Upper lobe of right lung (tissue), 1 donor: Measurements from ENCODE around the gene LHFPL6. TPM values are rescaled to one million over a fixed set of nuclear protein-coding genes. Genes with fewer than 3 reads are reported as not detected.

Source experiments
- ATAC-seq: fragments of 200-7000 bp; cut with Tn5 transposase; one replicate; pipeline ENCODE4 v1.9.1; 2020; ENCODE audit warnings: mild to moderate bottlenecking, moderate library complexity
- DNase-seq: peaks from one replicate; pipeline ENCODE4 v3.0.0-alpha.2; 2020
- H3K27ac ChIP-seq: fragments of 200-600 bp; one replicate; pipeline ENCODE4 v1.8.0; 2022
- H3K27me3 ChIP-seq: fragments of 200-600 bp; one replicate; pipeline ENCODE4 v1.8.0; 2022; ENCODE audit warnings: mild to moderate bottlenecking
- H3K36me3 ChIP-seq: fragments of 200-600 bp; one replicate; pipeline ENCODE4 v1.8.0; 2022
- H3K4me1 ChIP-seq: fragments of 200-600 bp; one replicate; pipeline ENCODE4 v1.8.0; 2022
- H3K4me3 ChIP-seq: fragments of 200-600 bp; one replicate; pipeline ENCODE4 v1.8.0; 2022; ENCODE audit warnings: mild to moderate bottlenecking
- H3K9me3 ChIP-seq: fragments of 200-600 bp; one replicate; pipeline ENCODE4 v1.8.0; 2022
- intact Hi-C: fragments of 100-400 bp; cut with DNase I; formaldehyde crosslinking; loops from one replicate; pipeline ENCODE4 v1.11.0; 2022
- total RNA-seq: library from RNA; stranded (reverse); fragmentation: NEBNext Ultra II Directional; extraction: Animal tissue kit (Norgen Biotek cat#: 25700); gene quantifications from one replicate; pipeline ENCODE4 v1.2.1, GENCODE V29; 2021
- TF ChIP-seq, protein P1 (sequence below): fragments of 200-600 bp; IDR thresholded peaks from one replicate; pipeline ENCODE4 v1.8.0; 2022; ENCODE audit warnings: antibody characterized with exemption
- donor health status: DM: no; HTN: yes; CAD: no; lungs with severe emphysema.

LHFPL6 gene
- total RNA-seq, 1 donor from 2014 or later: 80.0 TPM

GRCh38 chr13:39602277-39602613 is 748 bp downstream of the LHFPL6 start:
- TF ChIP-seq, protein P1, sequence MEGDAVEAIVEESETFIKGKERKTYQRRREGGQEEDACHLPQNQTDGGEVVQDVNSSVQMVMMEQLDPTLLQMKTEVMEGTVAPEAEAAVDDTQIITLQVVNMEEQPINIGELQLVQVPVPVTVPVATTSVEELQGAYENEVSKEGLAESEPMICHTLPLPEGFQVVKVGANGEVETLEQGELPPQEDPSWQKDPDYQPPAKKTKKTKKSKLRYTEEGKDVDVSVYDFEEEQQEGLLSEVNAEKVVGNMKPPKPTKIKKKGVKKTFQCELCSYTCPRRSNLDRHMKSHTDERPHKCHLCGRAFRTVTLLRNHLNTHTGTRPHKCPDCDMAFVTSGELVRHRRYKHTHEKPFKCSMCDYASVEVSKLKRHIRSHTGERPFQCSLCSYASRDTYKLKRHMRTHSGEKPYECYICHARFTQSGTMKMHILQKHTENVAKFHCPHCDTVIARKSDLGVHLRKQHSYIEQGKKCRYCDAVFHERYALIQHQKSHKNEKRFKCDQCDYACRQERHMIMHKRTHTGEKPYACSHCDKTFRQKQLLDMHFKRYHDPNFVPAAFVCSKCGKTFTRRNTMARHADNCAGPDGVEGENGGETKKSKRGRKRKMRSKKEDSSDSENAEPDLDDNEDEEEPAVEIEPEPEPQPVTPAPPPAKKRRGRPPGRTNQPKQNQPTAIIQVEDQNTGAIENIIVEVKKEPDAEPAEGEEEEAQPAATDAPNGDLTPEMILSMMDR: no peak
- ATAC-seq (no peak), DNase-seq (no peak)
- Histone ChIP-seq H3K4me3 (peak overlapping the region; percentile 89), H3K36me3 (no peaks in the 10 kb centered on the region), H3K4me1 (peaks cover 8% of the 10 kb centered on the region), H3K27ac (peak overlapping the region; percentile 87), H3K9me3 (no peaks in the 10 kb centered on the region), H3K27me3 (no peaks in the 10 kb centered on the region)
- intact Hi-C loops: loop anchor here (10.0 kb wide), 1 partner anchor 187 kb away; no protein-coding TSS in a partner anchor

DNA sequence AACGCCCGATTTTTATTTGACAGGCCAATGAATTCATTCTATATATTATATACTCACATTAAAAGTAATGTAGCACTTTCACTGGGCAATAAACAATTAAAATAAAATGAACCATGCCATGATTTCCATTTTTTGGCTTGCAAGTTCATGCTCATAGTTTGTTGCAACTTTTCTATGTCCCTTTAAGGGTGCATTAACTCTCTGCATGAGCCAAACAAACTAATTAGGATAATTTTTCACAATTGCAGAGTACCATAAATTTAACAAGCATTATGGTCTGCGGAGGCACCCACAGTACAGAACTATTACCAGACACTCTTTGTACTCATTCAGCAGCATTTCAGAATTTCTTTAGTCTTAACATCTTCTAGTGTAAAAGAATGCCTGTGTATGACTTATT is 1.4 kb downstream of the LHFPL6 start:
- H3K36me3 ChIP-seq: no peaks in the 10 kb centered on the region
- no peak for ATAC-seq
- peak overlapping the region; percentile 89 for H3K4me3 ChIP-seq

GRCh38 chr13:39600766-39601165 is 2.2 kb downstream of the LHFPL6 start:
- TF ChIP-seq, protein P1: no peak
- Histone ChIP-seq H3K4me1 (peaks cover 8% of the 10 kb centered on the region), H3K9me3 (no peaks in the 10 kb centered on the region), H3K36me3 (no peaks in the 10 kb centered on the region), H3K4me3 (peak overlapping the region; percentile 89), H3K27ac (no peak overlapping the region), H3K27me3 (no peaks in the 10 kb centered on the region)
- no peak for DNase-seq
- ATAC-seq: no peak
- intact Hi-C loops: loop anchor here (10.0 kb wide), 1 partner anchor 186 kb away; no protein-coding TSS in a partner anchor

More for the DNA sequence above, 1.4 kb downstream of the LHFPL6 start:
- Histone ChIP-seq H3K4me1 (peaks cover 8% of the 10 kb centered on the region), H3K9me3 (no peaks in the 10 kb centered on the region), H3K27me3 (no peaks in the 10 kb centered on the region), H3K27ac (no peak overlapping the region)
- TF ChIP-seq, protein P1: no peak
- no peak for DNase-seq
- intact Hi-C loops: loop anchor here (10.0 kb wide), 1 partner anchor 187 kb away; no protein-coding TSS in a partner anchor

DNA sequence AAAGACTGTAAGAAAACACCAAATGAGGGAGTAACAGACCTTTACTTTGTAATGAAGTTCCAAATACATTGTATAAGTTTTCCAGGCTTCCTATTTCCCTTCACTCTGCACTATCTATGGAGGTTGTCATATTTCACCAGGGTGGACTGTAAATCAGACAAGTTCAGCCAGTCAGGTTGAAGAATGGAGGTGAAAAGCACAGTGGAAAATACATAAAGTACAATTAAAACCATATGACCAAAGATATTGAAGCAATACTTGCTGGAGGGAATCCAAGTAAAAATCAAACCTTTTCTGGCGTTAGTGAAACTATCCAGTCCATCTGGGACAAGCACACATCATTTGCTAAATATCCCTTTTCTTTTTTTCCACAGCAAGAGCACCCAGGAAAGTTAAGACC is 3.2 kb downstream of the LHFPL6 start:
- Histone ChIP-seq H3K4me1 (peaks cover 8% of the 10 kb centered on the region), H3K36me3 (no peaks in the 10 kb centered on the region), H3K9me3 (no peaks in the 10 kb centered on the region), H3K27me3 (no peaks in the 10 kb centered on the region), H3K4me3 (peak overlapping the region; percentile 89), H3K27ac (no peak overlapping the region)
- ATAC-seq (no peak), DNase-seq (no peak)
- intact Hi-C loops: loop anchor here (10.0 kb wide), 1 partner anchor 185 kb away; no protein-coding TSS in a partner anchor
- TF ChIP-seq, protein P1: no peak

DNA sequence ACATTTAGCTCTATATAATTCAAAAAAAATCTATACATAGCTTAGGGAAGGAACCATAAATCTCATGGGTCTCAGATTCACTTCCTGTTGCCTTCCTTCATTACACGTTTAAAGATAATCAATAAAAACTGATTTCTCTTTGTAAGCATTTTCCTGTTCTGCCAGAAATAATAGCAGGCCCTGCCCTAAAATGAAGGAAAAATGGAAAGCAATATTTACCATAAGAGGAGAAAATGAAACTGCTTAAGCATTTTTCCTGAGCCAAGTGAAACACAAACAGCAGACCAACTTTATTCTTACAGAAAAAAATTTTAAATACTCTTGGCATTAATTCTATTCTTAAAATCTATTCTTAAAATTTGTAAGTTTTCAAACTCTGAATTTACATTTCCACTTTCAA is 4.0 kb downstream of the LHFPL6 start:
- peaks cover 8% of the 10 kb centered on the region for H3K4me1 ChIP-seq
- no peaks in the 10 kb centered on the region for H3K36me3 ChIP-seq
- ATAC-seq (no peak), DNase-seq (no peak)
- peak overlapping the region; percentile 89 for H3K4me3 ChIP-seq
- TF ChIP-seq, protein P1: no peak
- H3K27ac ChIP-seq: no peak overlapping the region
- intact Hi-C loops: no loop called here
- H3K27me3 ChIP-seq: no peaks in the 10 kb centered on the region
- no peaks in the 10 kb centered on the region for H3K9me3 ChIP-seq

GRCh38 chr13:39597838-39598237 is 5.2 kb downstream of the LHFPL6 start:
- Histone ChIP-seq H3K4me1 (peaks cover 8% of the 10 kb centered on the region), H3K9me3 (no peaks in the 10 kb centered on the region), H3K36me3 (no peaks in the 10 kb centered on the region), H3K27ac (no peak overlapping the region), H3K4me3 (peak overlapping the region; percentile 3), H3K27me3 (no peaks in the 10 kb centered on the region)
- no peak for ATAC-seq
- no peak for DNase-seq
- TF ChIP-seq, protein P1: no peak
- intact Hi-C loops: no loop called here
